Stimulated activated CD8-positive, alpha-beta memory T cell treated with anti-CD3 and anti-CD28 coated beads, Interleukin-15, amount 100 ng/mL, for 24 hours (primary cell): ENCODE results near the gene TPPP.

Experiments
- DNase-seq: peaks from one replicate; pipeline ENCODE4 v3.0.0-alpha.2; 2020; ENCODE audit warnings: low read depth

TPPP gene

GRCh38 chr5:624951-625230, 68.3 kb downstream of the TPPP start:
- DNase-seq = no peak

GRCh38 chr5:624118-624950, 68.8 kb downstream of the TPPP start:
- DNase-seq = no peak

- DNase-seq = no peak
These were observed 69.6 kb downstream of the TPPP start for GRCh38 chr5:623531-623930.

- no peak for DNase-seq
These were observed 70.1 kb downstream of the TPPP start for GRCh38 chr5:622946-623522.

- DNase-seq = no peak
These were observed 70.8 kb downstream of the TPPP start for GRCh38 chr5:622359-622758.

GRCh38 chr5:621341-621761, 71.8 kb downstream of the TPPP start:
- no peak for DNase-seq

- no peak for DNase-seq
These were observed 72.5 kb downstream of the TPPP start for GRCh38 chr5:620586-621180.

- DNase-seq = no peak
These were observed 73.0 kb downstream of the TPPP start for GRCh38 chr5:620152-620551.

- no peak for DNase-seq
These were observed 73.7 kb downstream of the TPPP start for GRCh38 chr5:619444-619843.

GRCh38 chr5:618450-618849, 74.7 kb downstream of the TPPP start:
- no peak for DNase-seq

GRCh38 chr5:617896-618295, 75.3 kb downstream of the TPPP start:
- DNase-seq = no peak

GRCh38 chr5:616484-617039, 76.6 kb downstream of the TPPP start:
- no peak for DNase-seq

GRCh38 chr5:612498-613424, 80.4 kb downstream of the TPPP start:
- no peak for DNase-seq

- DNase-seq = peak; percentile 94
These were observed 81.2 kb downstream of the TPPP start, which contains the start of gene CEP72 for GRCh38 chr5:611731-612486. CEP72 (plus strand) TSS chr5:612340; CDS start chr5:612362, 22 bp downstream.

GRCh38 chr5:610744-611730, 82.1 kb downstream of the TPPP start:
- no peak for DNase-seq

GRCh38 chr5:610011-610743, 83.0 kb downstream of the TPPP start:
- no peak for DNase-seq
